PC-9 (cell line): ENCODE measurements around the gene POGK.

Experiments used
- CTCF ChIP-seq: fragments of 200-600 bp; sonication (generic); conservative IDR thresholded peaks from 2 replicates; pipeline ENCODE4 v1.6.1; 2017; ENCODE audit warnings: mixed run types, antibody characterized with exemption, mild to moderate bottlenecking, moderate library complexity
- EZH2 ChIP-seq: fragments of 200-600 bp; sonication (generic); IDR thresholded peaks from 2 replicates; pipeline ENCODE4 v1.8.0; 2017; ENCODE audit warnings: antibody characterized with exemption, low read depth

GRCh38 chr1:166905900-166906299, 66.6 kb downstream of the POGK start:
- no peak for TF ChIP-seq CTCF
- TF ChIP-seq EZH2 = no peak
